HAP-1 (cell line): ENCODE measurements around the gene BOD1.

Experiments
- DNase-seq, 2 experiments: peaks; one replicate each; pipeline ENCODE4 v3.0.0-alpha.2; 2016 to 2020; ENCODE audit warnings: low spot score in 2 of 2
- H3K27me3 ChIP-seq: fragments of 250-450 bp; sonication (Bioruptor Pico); 2 replicates; pipeline ENCODE4 v1.5.1; 2020; ENCODE audit warnings: low read depth, mild to moderate bottlenecking, moderate library complexity
- H3K36me3 ChIP-seq: fragments of 250-450 bp; sonication (Bioruptor Pico); replicated peaks from 2 replicates; pipeline ENCODE4 v1.5.1; 2020; ENCODE audit warnings: mild to moderate bottlenecking
- H3K4me1 ChIP-seq: fragments of 250-450 bp; sonication (Bioruptor Pico); 2 replicates; pipeline ENCODE4 v1.5.1; 2020; ENCODE audit warnings: mild to moderate bottlenecking
- H3K4me3 ChIP-seq: fragments of 250-450 bp; sonication (Bioruptor Pico); 2 replicates; pipeline ENCODE4 v1.5.1; 2020; ENCODE audit warnings: mild to moderate bottlenecking, moderate library complexity
- H3K9me3 ChIP-seq: fragments of 250-450 bp; sonication (Bioruptor Pico); 2 replicates; pipeline ENCODE4 v1.5.1; 2020; ENCODE audit warnings: mild to moderate bottlenecking, moderate library complexity
- in situ Hi-C: fragments of 300-500 bp; cut with MboI; formaldehyde crosslinking; loops from 3 replicates; pipeline ENCODE4 v1.14.3; 2020; ENCODE audit warnings: low sequenced_read_pairs, inconsistent platforms, mixed read lengths

Gene BOD1

DNA sequence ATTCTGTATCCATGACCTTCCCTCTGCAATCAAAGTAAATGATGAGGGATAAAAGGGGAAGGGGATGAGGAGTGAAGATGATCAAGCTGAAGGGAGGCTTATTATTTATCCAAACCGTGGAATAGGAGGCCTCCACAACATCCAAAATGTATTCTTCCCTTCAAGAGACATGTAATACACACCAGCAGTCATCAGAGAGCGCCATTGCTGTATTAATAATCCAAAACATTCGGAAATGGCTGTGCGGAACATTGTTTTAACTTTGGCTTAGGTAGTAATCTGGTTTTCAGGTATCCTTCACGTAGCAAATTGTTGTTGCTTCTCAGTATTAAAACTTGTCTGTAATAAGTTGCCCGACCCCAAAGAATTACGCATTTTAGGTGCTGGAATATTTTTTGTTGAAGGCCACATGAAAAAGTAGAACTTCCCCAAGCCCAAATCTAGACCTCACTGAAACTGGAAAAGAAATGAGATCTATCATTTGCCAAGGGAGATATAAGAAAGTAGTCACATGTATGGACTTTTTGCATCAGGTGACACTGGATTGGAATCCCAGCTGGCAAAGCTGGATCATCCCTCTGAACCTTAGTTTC, 2.6 kb upstream of the BOD1 start:
- H3K4me3 ChIP-seq, result no peak overlapping the region
- peaks cover 3% of the 10 kb centered on the region for H3K36me3 ChIP-seq
- peaks cover 15% of the 10 kb centered on the region for H3K4me1 ChIP-seq
- H3K27me3 ChIP-seq, result no peaks in the 10 kb centered on the region
- peak; percentile 38 to 47 for DNase-seq
- in situ Hi-C loops, result no loop called here
- H3K9me3 ChIP-seq, result no peaks in the 10 kb centered on the region

- Histone ChIP-seq H3K4me3 (peak overlapping the region; percentile 80), H3K27me3 (no peaks in the 10 kb centered on the region), H3K4me1 (peaks cover 17% of the 10 kb centered on the region), H3K36me3 (peaks cover 26% of the 10 kb centered on the region), H3K9me3 (no peaks in the 10 kb centered on the region)
- peak; percentile 77 to 80 for DNase-seq
- in situ Hi-C loops, result no loop called here
These were observed 420 bp downstream of the BOD1 start for GRCh38 chr5:173615884-173616576.

- Histone ChIP-seq H3K36me3 (peaks cover 39% of the 10 kb centered on the region), H3K4me1 (peaks cover 17% of the 10 kb centered on the region), H3K9me3 (no peaks in the 10 kb centered on the region), H3K4me3 (peak overlapping the region; percentile 80), H3K27me3 (no peaks in the 10 kb centered on the region)
- DNase-seq, result no peak
- in situ Hi-C loops, result no loop called here
These were observed 1.9 kb downstream of the BOD1 start for GRCh38 chr5:173614591-173614990.

DNA sequence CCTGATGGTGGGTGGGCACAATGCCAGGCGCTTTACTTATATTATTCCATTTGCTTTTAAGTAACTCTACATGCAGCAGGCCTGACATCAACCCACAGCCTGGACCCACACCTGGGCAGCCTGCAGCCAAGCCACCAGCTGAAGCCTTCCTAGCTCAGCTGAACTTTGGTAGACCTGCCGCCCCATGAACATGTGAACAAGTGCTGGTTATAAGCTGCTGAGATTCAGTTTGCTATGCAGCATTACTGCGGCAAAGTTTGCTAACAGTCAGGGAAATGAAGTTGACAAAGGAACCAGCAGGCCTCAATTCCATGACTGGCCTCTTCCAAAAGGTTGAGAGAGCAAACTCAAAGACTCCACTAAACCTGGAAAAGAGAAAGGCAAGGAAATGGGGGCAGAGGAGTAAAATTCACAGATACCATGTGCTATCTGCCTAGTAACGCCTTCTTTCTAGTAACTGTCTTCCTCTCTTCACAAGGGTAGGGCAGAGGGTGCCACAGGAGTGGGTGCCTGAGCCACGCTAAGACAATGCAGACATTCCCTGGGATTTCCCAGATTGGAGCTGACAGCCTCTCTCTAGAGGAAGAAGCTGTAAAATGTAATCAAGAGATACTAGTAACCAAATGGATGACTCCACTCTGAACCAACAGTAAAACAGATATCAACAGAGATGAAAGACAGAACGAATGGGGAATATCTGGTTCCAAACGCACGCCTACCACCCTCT, 2.9 kb downstream of the BOD1 start:
- H3K4me3 ChIP-seq, result no peak overlapping the region
- H3K4me1 ChIP-seq, result peaks cover 17% of the 10 kb centered on the region
- in situ Hi-C loops, result no loop called here
- no peaks in the 10 kb centered on the region for H3K9me3 ChIP-seq
- DNase-seq, result no peak
- H3K27me3 ChIP-seq, result no peaks in the 10 kb centered on the region
- H3K36me3 ChIP-seq, result peaks cover 49% of the 10 kb centered on the region

GRCh38 chr5:173612948-173613347, 3.5 kb downstream of the BOD1 start:
- Histone ChIP-seq H3K9me3 (no peaks in the 10 kb centered on the region), H3K4me3 (no peak overlapping the region), H3K27me3 (no peaks in the 10 kb centered on the region), H3K4me1 (peaks cover 17% of the 10 kb centered on the region), H3K36me3 (peaks cover 55% of the 10 kb centered on the region)
- in situ Hi-C loops, result no loop called here
- DNase-seq, result no peak

GRCh38 chr5:173611706-173612105, 4.7 kb downstream of the BOD1 start:
- in situ Hi-C loops, result no loop called here
- no peak for DNase-seq
- peaks cover 13% of the 10 kb centered on the region for H3K4me1 ChIP-seq
- H3K9me3 ChIP-seq, result no peaks in the 10 kb centered on the region
- no peaks in the 10 kb centered on the region for H3K27me3 ChIP-seq
- peaks cover 67% of the 10 kb centered on the region for H3K36me3 ChIP-seq
- H3K4me3 ChIP-seq, result no peak overlapping the region

- in situ Hi-C loops, result no loop called here
- DNase-seq, result no peak
- Histone ChIP-seq H3K27me3 (no peaks in the 10 kb centered on the region), H3K9me3 (no peaks in the 10 kb centered on the region), H3K4me1 (no peaks in the 10 kb centered on the region), H3K4me3 (no peak overlapping the region), H3K36me3 (peaks cover 43% of the 10 kb centered on the region)
These were observed 12.3 kb downstream of the BOD1 start for GRCh38 chr5:173604141-173604540.

- H3K4me3 ChIP-seq, result no peak overlapping the region
- no peaks in the 10 kb centered on the region for H3K27me3 ChIP-seq
- no peaks in the 10 kb centered on the region for H3K9me3 ChIP-seq
- no peaks in the 10 kb centered on the region for H3K4me1 ChIP-seq
- no peak for DNase-seq
- in situ Hi-C loops, result no loop called here
- H3K36me3 ChIP-seq, result peaks cover 27% of the 10 kb centered on the region
These were observed 14.0 kb downstream of the BOD1 start for GRCh38 chr5:173602423-173602822.

GRCh38 chr5:173598686-173599085, 17.8 kb downstream of the BOD1 start:
- no peak for DNase-seq
- H3K9me3 ChIP-seq, result no peaks in the 10 kb centered on the region
- no peaks in the 10 kb centered on the region for H3K27me3 ChIP-seq
- no peaks in the 10 kb centered on the region for H3K4me1 ChIP-seq
- in situ Hi-C loops, result loop anchor here (25.0 kb wide), 1 partner anchor 611 kb away; the partner anchor contains the start of gene ATP6V0E1
- H3K4me3 ChIP-seq, result no peak overlapping the region
- H3K36me3 ChIP-seq, result no peaks in the 10 kb centered on the region

- Histone ChIP-seq H3K4me3 (no peak overlapping the region), H3K9me3 (peaks cover 4% of the 10 kb centered on the region), H3K27me3 (no peaks in the 10 kb centered on the region), H3K4me1 (no peaks in the 10 kb centered on the region), H3K36me3 (no peaks in the 10 kb centered on the region)
- in situ Hi-C loops, result loop anchor here (25.0 kb wide), 1 partner anchor 610 kb away; the partner anchor contains the start of gene ATP6V0E1
- no peak for DNase-seq
These were observed 19.1 kb downstream of the BOD1 start for GRCh38 chr5:173597304-173597703.

DNA sequence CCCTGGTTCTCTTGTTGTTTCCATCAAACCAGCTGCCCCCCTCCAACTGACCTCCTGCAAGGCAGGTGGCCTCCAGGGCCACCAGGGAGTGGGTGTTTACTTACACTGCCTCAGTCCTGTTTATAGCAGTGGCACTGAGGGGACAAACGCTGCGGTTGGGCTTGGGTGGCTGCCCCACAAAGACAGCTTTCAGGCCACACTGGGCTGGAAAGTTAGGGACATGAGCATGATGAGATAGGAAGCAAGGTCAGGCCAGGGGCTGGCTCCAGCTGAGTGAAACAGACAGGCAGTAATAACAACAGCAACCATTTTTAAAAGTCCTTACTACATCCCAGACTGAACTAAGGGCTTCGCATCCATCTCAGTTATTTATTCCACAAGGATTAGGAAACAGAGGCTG, 20.6 kb downstream of the BOD1 start:
- Histone ChIP-seq H3K9me3 (peaks cover 10% of the 10 kb centered on the region), H3K4me3 (no peak overlapping the region), H3K4me1 (no peaks in the 10 kb centered on the region), H3K36me3 (no peaks in the 10 kb centered on the region), H3K27me3 (no peaks in the 10 kb centered on the region)
- no peak for DNase-seq
- in situ Hi-C loops, result loop anchor here (25.0 kb wide), 1 partner anchor 609 kb away; the partner anchor contains the start of gene ATP6V0E1

GRCh38 chr5:173594061-173594460, 22.4 kb downstream of the BOD1 start:
- in situ Hi-C loops, result loop anchor here (25.0 kb wide), 1 partner anchor 607 kb away; the partner anchor contains the start of gene ATP6V0E1
- no peak for DNase-seq
- no peaks in the 10 kb centered on the region for H3K27me3 ChIP-seq
- no peaks in the 10 kb centered on the region for H3K36me3 ChIP-seq
- peaks cover 10% of the 10 kb centered on the region for H3K9me3 ChIP-seq
- no peaks in the 10 kb centered on the region for H3K4me1 ChIP-seq
- no peak overlapping the region for H3K4me3 ChIP-seq

DNA sequence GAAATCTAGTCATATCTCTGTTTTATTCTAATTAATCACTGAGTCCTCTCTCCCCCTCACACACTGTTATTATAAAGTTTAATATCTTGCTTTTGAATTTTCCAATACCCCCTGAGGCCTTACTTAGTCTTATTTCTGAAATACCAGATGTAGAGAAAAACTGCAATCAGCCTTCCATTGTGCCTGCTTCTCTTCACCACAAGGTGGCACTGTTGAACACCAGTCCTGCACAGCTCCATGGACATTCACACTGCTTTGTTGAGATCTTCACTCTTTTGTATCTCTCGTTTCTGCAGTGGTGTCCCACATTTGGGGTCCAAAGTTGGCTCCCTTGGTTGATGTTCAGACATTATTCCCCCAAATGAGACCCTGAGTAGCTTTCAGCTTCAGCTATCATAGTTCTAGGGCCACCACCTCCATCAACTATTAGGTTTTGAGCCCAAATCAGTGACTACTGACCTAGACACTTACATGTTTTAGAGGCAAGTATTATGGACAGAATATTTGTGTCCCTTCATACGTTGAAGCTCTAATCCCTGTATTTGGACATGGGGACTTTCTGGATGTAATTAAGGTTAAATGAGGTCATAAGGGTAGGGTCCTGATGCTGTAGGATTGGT, 24.3 kb downstream of the BOD1 start:
- no peaks in the 10 kb centered on the region for H3K27me3 ChIP-seq
- no peaks in the 10 kb centered on the region for H3K36me3 ChIP-seq
- in situ Hi-C loops, result loop anchor here (25.0 kb wide), 1 partner anchor 605 kb away; the partner anchor contains the start of gene ATP6V0E1
- DNase-seq, result peak in 1 of 2 experiments; percentile 21
- no peaks in the 10 kb centered on the region for H3K4me1 ChIP-seq
- H3K4me3 ChIP-seq, result no peak overlapping the region
- peaks cover 10% of the 10 kb centered on the region for H3K9me3 ChIP-seq
